H1 (cell line): ENCODE results near the gene CEP128. TPM values are rescaled to one million over a fixed set of nuclear protein-coding genes. Genes with fewer than 3 reads are reported as not detected.

Experiments used
- CTCF ChIA-PET: fragments of 300-600 bp; sonication (Branson Sonifier 250); formaldehyde crosslinking; loops from one replicate; lab custom pipeline; 2021; ENCODE audit not compliant: partially characterized antibody; lab: Charles Lee
- POLR2A ChIA-PET: fragments of 300-600 bp; sonication (Branson Sonifier 250); formaldehyde crosslinking; loops from one replicate; lab custom pipeline; 2021; ENCODE audit warnings: inconsistent platforms; ENCODE audit not compliant: partially characterized antibody; lab: Charles Lee
- DNase-seq, 2 experiments: peaks; one replicate each; pipeline versions ENCODE4 v3.0.0 to v3.0.0-alpha.2; 2010 to 2022; ENCODE audit warnings: low spot score in 2 of 2, low read depth in 1 of 2, mixed read lengths in 1 of 2
- FAIRE-seq: peaks from 2 replicates; lab custom pipeline; 2011; peaks lifted over from hg19 to GRCh38; lab: Jason Lieb, UNC
- H2AFZ ChIP-seq: 2 replicates; pipeline ENCODE4 v1.8.1; 2012; ENCODE audit warnings: low read length, inconsistent platforms
- H2AK5ac ChIP-seq: 2 replicates; pipeline ENCODE4 v1.6.1; 2013; ENCODE audit warnings: low read depth, low read length
- H2BK120ac ChIP-seq: replicated peaks from 2 replicates; pipeline ENCODE3; 2013; ENCODE audit warnings: low read depth, low read length, inconsistent platforms
- H2BK12ac ChIP-seq: 2 replicates; pipeline ENCODE4 v1.6.1; 2013; ENCODE audit warnings: low read depth, low read length
- H2BK15ac ChIP-seq: 2 replicates; pipeline ENCODE4 v1.6.1; 2013; ENCODE audit warnings: low read length
- H2BK20ac ChIP-seq: 2 replicates; pipeline ENCODE4 v1.6.1; 2013; ENCODE audit warnings: low read length
- H2BK5ac ChIP-seq: 2 replicates; pipeline ENCODE4 v1.6.1; 2013; ENCODE audit warnings: low read depth, low read length
- H3K14ac ChIP-seq: 2 replicates; pipeline ENCODE4 v1.6.1; 2013; ENCODE audit warnings: inconsistent platforms; ENCODE audit not compliant: insufficient read length
- H3K18ac ChIP-seq: 2 replicates; pipeline ENCODE4 v1.6.1; 2013; ENCODE audit warnings: low read length; ENCODE audit errors: extremely low read depth
- H3K23ac ChIP-seq: 2 replicates; pipeline ENCODE4 v1.6.1; 2013; ENCODE audit warnings: inconsistent platforms; ENCODE audit not compliant: insufficient read length
- H3K23me2 ChIP-seq: 2 replicates; pipeline ENCODE4 v1.6.1; 2013; ENCODE audit warnings: low read depth, low read length
- H3K27ac ChIP-seq: 2 replicates; pipeline ENCODE4 v1.6.1; 2011; ENCODE audit warnings: low read depth, low read length, inconsistent platforms
- H3K27me3 ChIP-seq, 4 experiments: replicated peaks in 1 of 4; 1 replicate in 1 of 4; 2 replicates in 3 of 4; pipeline versions ENCODE4 v1.6.1 to v1.8.1; 2011 to 2013; ENCODE audit warnings: low read length in 3 of 4, mild to moderate bottlenecking in 3 of 4, inconsistent platforms in 2 of 4, mixed read lengths in 2 of 4, moderate library complexity in 1 of 4; ENCODE audit not compliant: control insufficient read depth in 3 of 4, insufficient read depth in 3 of 4; ENCODE audit errors: extremely low read depth in 1 of 4
- H3K36me3 ChIP-seq, 4 experiments: 2 replicates each; pipeline versions ENCODE4 v1.6.1 to v1.8.1; 2011 to 2013; ENCODE audit warnings: mild to moderate bottlenecking in 4 of 4, low read length in 3 of 4, moderate library complexity in 2 of 4, control low read depth in 1 of 4, inconsistent platforms in 1 of 4; ENCODE audit not compliant: insufficient read depth in 4 of 4, control insufficient read depth in 2 of 4
- H3K4ac ChIP-seq: replicated peaks from 2 replicates; pipeline ENCODE3; 2013; ENCODE audit warnings: low read length, low read depth, mixed read lengths, inconsistent platforms; ENCODE audit not compliant: insufficient read length
- H3K4me1 ChIP-seq, 4 experiments: replicated peaks in 1 of 4; 1 replicate in 1 of 4; 2 replicates in 3 of 4; pipeline versions ENCODE4 v1.6.1 to v1.8.1; 2011 to 2013; ENCODE audit warnings: low read length in 3 of 4, inconsistent platforms in 2 of 4, mixed read lengths in 1 of 4; ENCODE audit not compliant: insufficient read depth in 4 of 4, control insufficient read depth in 3 of 4
- H3K4me2 ChIP-seq, 2 experiments: 2 replicates each; pipeline versions ENCODE4 v1.6.1 to v1.8.1; 2011 to 2013; ENCODE audit warnings: low read depth in 2 of 2, low read length in 2 of 2, control low read depth in 1 of 2, inconsistent platforms in 1 of 2, mild to moderate bottlenecking in 1 of 2; ENCODE audit not compliant: insufficient read depth in 1 of 2
- H3K4me3 ChIP-seq, 4 experiments: fragments of 200-600, 300-600 bp in 1 of 4; sonication (generic), shearing (Covaris generic), sonication (Bioruptor Twin) in 1 of 4; 2 replicates each; pipeline versions ENCODE4 v1.5.1 to v1.8.1; 2011 to 2016; ENCODE audit warnings: low read length in 4 of 4, low read depth in 3 of 4, control low read depth in 2 of 4, inconsistent platforms in 2 of 4, mild to moderate bottlenecking in 2 of 4, mixed read lengths in 1 of 4, moderate library complexity in 1 of 4; ENCODE audit not compliant: insufficient read depth in 2 of 4; ENCODE audit errors: extremely low read depth in 1 of 4
- H3K56ac ChIP-seq: replicated peaks from 2 replicates; pipeline ENCODE3; 2013; ENCODE audit warnings: low read depth, mild to moderate bottlenecking, mixed read lengths, low read length, inconsistent platforms; ENCODE audit not compliant: insufficient read length
- H3K79me1 ChIP-seq: 2 replicates; pipeline ENCODE4 v1.6.1; 2013; ENCODE audit warnings: low read depth, low read length, control low read depth
- H3K79me2 ChIP-seq, 2 experiments: 2 replicates each; pipeline versions ENCODE4 v1.6.1 to v1.8.1; 2012 to 2013; ENCODE audit warnings: low read length in 2 of 2, mild to moderate bottlenecking in 2 of 2, inconsistent platforms in 1 of 2; ENCODE audit not compliant: insufficient read depth in 2 of 2, control insufficient read depth in 1 of 2
- H3K9ac ChIP-seq, 4 experiments: replicated peaks in 1 of 4; 1 replicate in 1 of 4; 2 replicates in 3 of 4; pipeline versions ENCODE4 v1.6.1 to v1.8.1; 2011 to 2013; ENCODE audit warnings: low read depth in 3 of 4, low read length in 3 of 4, control low read depth in 2 of 4, mild to moderate bottlenecking in 2 of 4, moderate library complexity in 2 of 4, inconsistent platforms in 1 of 4; ENCODE audit errors: extremely low read depth in 1 of 4
- H3K9me3 ChIP-seq, 2 experiments: 2 replicates each; pipeline versions ENCODE4 v1.6.1 to v1.8.1; 2012 to 2013; ENCODE audit warnings: mild to moderate bottlenecking in 2 of 2, moderate library complexity in 2 of 2, control low read depth in 1 of 2, inconsistent platforms in 1 of 2, low read depth in 1 of 2, low read length in 1 of 2, mixed read lengths in 1 of 2; ENCODE audit not compliant: insufficient read depth in 2 of 2
- H4K20me1 ChIP-seq, 2 experiments: replicated peaks in 1 of 2; 2 replicates each; pipeline versions ENCODE3 to v1.8.1; 2011 to 2013; ENCODE audit warnings: inconsistent platforms in 2 of 2, low read length in 2 of 2, mild to moderate bottlenecking in 1 of 2; ENCODE audit not compliant: insufficient read depth in 2 of 2, control insufficient read depth in 1 of 2
- H4K5ac ChIP-seq: 2 replicates; pipeline ENCODE4 v1.6.1; 2013; ENCODE audit warnings: low read length, low read depth, mixed read lengths, inconsistent platforms; ENCODE audit not compliant: insufficient read length
- H4K8ac ChIP-seq: 2 replicates; pipeline ENCODE4 v1.8.0; 2013; ENCODE audit warnings: mild to moderate bottlenecking, moderate library complexity, low read length, inconsistent platforms; ENCODE audit not compliant: insufficient read depth; ENCODE audit errors: extremely low read depth
- H4K91ac ChIP-seq: replicated peaks from 2 replicates; pipeline ENCODE3; 2013; ENCODE audit warnings: low read length, mixed read lengths, inconsistent platforms; ENCODE audit not compliant: insufficient read length
- ATF3 ChIP-seq: IDR thresholded peaks from 2 replicates; pipeline ENCODE4 v1.6.1; 2011; ENCODE audit warnings: low read depth, mild to moderate bottlenecking, low read length; ENCODE audit not compliant: insufficient read depth
- BCL11A ChIP-seq, 2 experiments: IDR thresholded peaks; one replicate each; pipeline ENCODE4 v1.6.1; 2011; ENCODE audit warnings: low read depth in 2 of 2, low read length in 2 of 2, mild to moderate bottlenecking in 2 of 2
- BRCA1 ChIP-seq: IDR thresholded peaks from 2 replicates; pipeline ENCODE4 v1.6.1; 2012; ENCODE audit warnings: low read depth, low read length, improper control_type of control experiment
- CTCF ChIP-seq, 3 experiments: IDR thresholded peaks; 1 replicate in 2 of 3; 2 replicates in 1 of 3; pipeline versions ENCODE4 v1.5.1 to v1.6.1; 2011; ENCODE audit warnings: low read length in 3 of 3, mild to moderate bottlenecking in 3 of 3, inconsistent platforms in 2 of 3, low read depth in 1 of 3, moderate library complexity in 1 of 3; ENCODE audit not compliant: insufficient read depth in 1 of 3; ENCODE audit errors: control extremely low read depth in 1 of 3
- E2F6 ChIP-seq: IDR thresholded peaks from 2 replicates; pipeline ENCODE4 v1.6.1; 2012; ENCODE audit warnings: inconsistent platforms
- RAD21 ChIP-seq, 2 experiments: IDR thresholded peaks in 1 of 2; conservative IDR thresholded peaks in 1 of 2; 2 replicates each; pipeline ENCODE4 v1.6.1; 2011; ENCODE audit warnings: low read depth in 2 of 2, low read length in 2 of 2, improper control_type of control experiment in 1 of 2, inconsistent platforms in 1 of 2, mild to moderate bottlenecking in 1 of 2, moderate library complexity in 1 of 2
- SIN3A ChIP-seq, 2 experiments: IDR thresholded peaks in 1 of 2; conservative IDR thresholded peaks in 1 of 2; 2 replicates each; pipeline ENCODE4 v1.6.1; 2011 to 2012; ENCODE audit warnings: low read length in 2 of 2, improper control_type of control experiment in 1 of 2, low read depth in 1 of 2, mild to moderate bottlenecking in 1 of 2
- SUZ12 ChIP-seq: fragments of 200-600 bp; sonication (generic); IDR thresholded peaks from 2 replicates; pipeline ENCODE4 v1.6.1; 2012; ENCODE audit warnings: mild to moderate bottlenecking, inconsistent platforms, low read length, moderate library complexity, mixed read lengths
- TBP ChIP-seq: IDR thresholded peaks from 2 replicates; pipeline ENCODE4 v1.6.1; 2011; ENCODE audit warnings: low read depth, low read length, improper control_type of control experiment
- TCF12 ChIP-seq: IDR thresholded peaks from 2 replicates; pipeline ENCODE4 v1.6.1; 2011; ENCODE audit warnings: low read depth, mild to moderate bottlenecking, low read length
- WGBS, 2 experiments: shearing (Covaris generic) in 1 of 2; methylation state at CpG; one replicate each; pipeline versions ENCODE4 v1.1.6 to v1.1.7; 2013 to 2015; ENCODE audit warnings: low lambda C conversion rate in 2 of 2, mixed read lengths in 2 of 2, inconsistent platforms in 1 of 2, low coverage in 1 of 2, missing lambda C conversion rate in 1 of 2; ENCODE audit not compliant: insufficient replicate concordance in 2 of 2, insufficient coverage in 1 of 2, insufficient read length in 1 of 2; ENCODE audit errors: extremely low coverage in 1 of 2, missing lambda C conversion rate in 1 of 2; 5-methylcytosine and 5-hydroxymethylcytosine counted together
- polyA plus RNA-seq, 7 experiments: library from polyadenylated mRNA; depleted of rRNA in 3 of 7; stranded (reverse) in 5 of 7; unstranded in 2 of 7; fragments of >200 nt in 5 of 7; fragments of 200-250 nt in 2 of 7; gene quantifications; 1 replicate in 5 of 7; 2 replicates in 1 of 7; 4 replicates in 1 of 7; pipeline versions ENCODE4 v1.2.1 to v1.2.3, GENCODE V29; 2011 to 2013; ENCODE audit warnings: missing spikeins in 2 of 7, mixed read lengths in 2 of 7
- total RNA-seq: library from RNA; stranded (reverse); fragmentation: NEBNext Ultra II Directional; extraction: Animal tissue kit (Norgen Biotek cat#: 25700); gene quantifications from 2 replicates; pipeline ENCODE4 v1.2.1, GENCODE V29; 2021

The CEP128 gene
- total and polyA plus RNA-seq, 2 of the 8 experiments (the other 6 are each of a cell fraction or from before 2014, with no cell fraction given): 1.9 to 17.0 TPM

GRCh38 chr14:80494769-80495168, 446.8 kb downstream of the CEP128 start:
- no peaks in the 10 kb centered on the region for H3K79me1 ChIP-seq
- H2AFZ ChIP-seq: no peak overlapping the region
- WGBS, 2 experiments: 90% methylated on average over 2 of the region's 2 CpGs; no CpG with 5 or more reads in 1 of the 2 experiments
- H3K9ac ChIP-seq: no peak overlapping the region
- H2BK120ac ChIP-seq: no peak overlapping the region
- H3K14ac ChIP-seq: no peak overlapping the region
- no peak overlapping the region for H2AK5ac ChIP-seq
- H3K18ac ChIP-seq: no peak overlapping the region
- no peak overlapping the region for H3K56ac ChIP-seq
- no peaks in the 10 kb centered on the region for H3K27me3 ChIP-seq
- H2BK5ac ChIP-seq: no peak overlapping the region
- no peak overlapping the region for H2BK15ac ChIP-seq
- no peak overlapping the region for H4K91ac ChIP-seq
- H4K5ac ChIP-seq: no peak overlapping the region
- H3K79me2 ChIP-seq: no peaks in the 10 kb centered on the region
- H3K4me2 ChIP-seq: no peak overlapping the region
- no peak overlapping the region for H3K4ac ChIP-seq
- no peaks in the 10 kb centered on the region for H3K36me3 ChIP-seq
- no peak overlapping the region for H3K27ac ChIP-seq
- H3K23ac ChIP-seq: no peak overlapping the region
- no peaks in the 10 kb centered on the region for H3K23me2 ChIP-seq
- no peak overlapping the region for H3K4me3 ChIP-seq
- H2BK12ac ChIP-seq: no peak overlapping the region
- H2BK20ac ChIP-seq: no peak overlapping the region
- FAIRE-seq: no peak
- no peaks in the 10 kb centered on the region for H4K20me1 ChIP-seq
- CTCF ChIA-PET: no interaction called here
- H3K4me1 ChIP-seq: peaks cover 0 to 2% (median 0%) of the 10 kb centered on the region in 4 experiments; a peak in 1 of 7 replicates
- POLR2A ChIA-PET: no interaction called here
- H3K9me3 ChIP-seq: no peaks in the 10 kb centered on the region
- no peak overlapping the region for H4K8ac ChIP-seq
- DNase-seq: no peak
- TF ChIP-seq CTCF (IDR thresholded peaks at IDR 0.05; ENCODE audit: control extremely low read depth in 1 of 3, insufficient read depth in 1 of 3, low read depth in 1 of 3, low read length in 3 of 3) (no peak), SUZ12 (no peak), BCL11A (IDR thresholded peaks at IDR 0.05; ENCODE audit: low read depth in 2 of 2, low read length in 2 of 2) (no peak), TCF12 (no peak), SIN3A (conservative IDR thresholded peaks at IDR 0.05 in 1 of 2, IDR thresholded peaks at IDR 0.05 in 1 of 2; ENCODE audit: low read depth in 1 of 2, low read length in 2 of 2) (no peak), RAD21 (IDR thresholded peaks at IDR 0.05 in 1 of 2, conservative IDR thresholded peaks at IDR 0.05 in 1 of 2; ENCODE audit: low read depth in 2 of 2, low read length in 2 of 2) (no peak), ATF3 (no peak), E2F6 (no peak), TBP (no peak), BRCA1 (no peak)
